IMR-90 (cell line): ENCODE results near the gene OPRL1.

Experiments
- POLR2A ChIP-seq: IDR thresholded peaks from 2 replicates; pipeline ENCODE4 v1.6.1; 2012; ENCODE audit warnings: mild to moderate bottlenecking, low read depth, low read length
- RAD21 ChIP-seq: IDR thresholded peaks from 2 replicates; pipeline ENCODE4 v1.6.1; 2012; ENCODE audit warnings: low read length, improper control_type of control experiment
- SMC3 ChIP-seq: fragments of 150-350 bp; IDR thresholded peaks from 2 replicates; pipeline ENCODE4 v1.6.1; 2016; ENCODE audit warnings: low read depth, mild to moderate bottlenecking, antibody characterized with exemption, low read length, moderate library complexity

DNA sequence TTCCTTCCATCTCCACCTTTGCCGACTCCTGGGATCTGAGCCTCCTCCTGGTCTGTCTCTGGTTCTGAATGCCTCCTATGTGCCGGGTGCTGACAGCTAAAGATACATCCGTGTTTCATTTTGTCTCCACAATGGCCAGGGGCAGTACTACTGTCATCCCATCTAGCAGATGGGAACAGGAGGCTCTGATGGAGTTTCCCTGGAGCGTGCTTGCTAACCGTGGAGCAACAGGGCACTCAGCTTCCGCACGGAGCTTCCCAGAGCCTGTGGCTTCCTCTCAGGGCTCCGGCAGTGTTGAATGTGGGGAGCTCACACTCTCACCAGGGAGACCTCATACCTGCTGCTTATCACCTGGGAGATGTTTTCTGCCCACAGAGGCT, 39.4 kb downstream of the OPRL1 start:
- no peak for TF ChIP-seq RAD21
- no peak for TF ChIP-seq SMC3
- TF ChIP-seq POLR2A = no peak
